Bronchial epithelial cell (primary cell): ENCODE data around the gene PACS1. TPM values are rescaled to one million over a fixed set of nuclear protein-coding genes. Genes with fewer than 3 reads are reported as not detected.

Experiments used
- DNase-seq: peaks from one replicate; pipeline ENCODE4 v3.0.0-alpha.2; 2010; ENCODE audit warnings: low read depth
- FAIRE-seq: peaks from 2 replicates; lab custom pipeline; 2011; peaks lifted over from hg19 to GRCh38; lab: Jason Lieb, UNC
- H3K27me3 ChIP-seq: 2 replicates; pipeline ENCODE4 v1.5.1; 2011; ENCODE audit warnings: low read length; ENCODE audit not compliant: control insufficient read depth, insufficient read depth
- H3K36me3 ChIP-seq: 2 replicates; pipeline ENCODE4 v1.5.1; 2011; ENCODE audit warnings: low read length; ENCODE audit not compliant: control insufficient read depth, insufficient read depth
- H3K4me3 ChIP-seq: 2 replicates; pipeline ENCODE4 v1.5.1; 2011; ENCODE audit warnings: mild to moderate bottlenecking, low read depth, low read length, control low read depth
- total RNA-seq: library from RNA; depleted of rRNA; stranded (reverse); fragments of >200 nt; gene quantifications from 2 replicates; pipeline ENCODE4 v1.2.1, GENCODE V29; 2014
- TF ChIP-seq, protein P1 (sequence below): IDR thresholded peaks from 2 replicates; pipeline ENCODE4 v1.5.1; 2011; ENCODE audit warnings: mild to moderate bottlenecking, moderate library complexity, low read length, control low read depth, inconsistent platforms; ENCODE audit not compliant: insufficient read depth, severe bottlenecking

The PACS1 gene
- total RNA-seq, 1 donor from 2014 or later: 6.8 TPM

DNA sequence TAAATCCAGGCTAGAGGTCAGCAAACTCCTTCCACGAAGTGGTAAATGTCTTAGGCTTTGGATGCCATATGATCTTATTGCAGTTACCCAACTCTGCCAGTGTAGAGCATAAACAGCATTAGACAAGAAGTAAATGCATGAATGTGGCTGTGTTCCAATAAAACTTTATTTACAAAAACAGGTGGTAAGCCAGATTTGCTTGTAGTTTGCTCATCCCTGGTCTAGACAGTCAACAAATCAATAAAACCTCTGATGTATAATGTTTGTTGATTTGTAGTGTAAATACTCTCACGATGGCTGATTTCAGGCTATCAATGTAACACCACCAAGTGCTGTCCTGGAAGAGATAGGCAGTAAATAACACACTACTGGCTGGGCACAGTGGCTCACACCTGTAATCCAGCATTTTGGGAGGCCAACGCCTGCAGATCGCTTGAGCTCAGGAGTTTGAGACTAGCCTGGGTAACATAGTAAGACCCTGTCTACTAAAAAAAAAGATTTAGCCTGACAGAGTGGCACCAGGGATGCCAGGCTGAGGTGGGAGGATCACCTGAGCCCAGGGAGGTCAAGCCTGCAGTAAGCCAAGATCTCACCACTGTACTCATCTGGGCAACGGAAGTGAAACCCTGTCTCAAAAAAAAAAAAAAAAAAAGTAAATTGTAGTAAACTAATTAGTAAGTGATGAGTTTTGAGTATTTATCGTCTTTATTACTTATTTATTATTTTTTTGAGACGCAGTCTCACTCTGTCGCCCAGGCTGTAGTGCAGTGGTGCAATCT is 36.9 kb upstream of the PACS1 start:
- H3K27me3 ChIP-seq: no peaks in the 10 kb centered on the region
- no peaks in the 10 kb centered on the region for H3K36me3 ChIP-seq
- DNase-seq: no peak
- H3K4me3 ChIP-seq: no peak overlapping the region
- no peak for FAIRE-seq
- TF ChIP-seq, protein P1, sequence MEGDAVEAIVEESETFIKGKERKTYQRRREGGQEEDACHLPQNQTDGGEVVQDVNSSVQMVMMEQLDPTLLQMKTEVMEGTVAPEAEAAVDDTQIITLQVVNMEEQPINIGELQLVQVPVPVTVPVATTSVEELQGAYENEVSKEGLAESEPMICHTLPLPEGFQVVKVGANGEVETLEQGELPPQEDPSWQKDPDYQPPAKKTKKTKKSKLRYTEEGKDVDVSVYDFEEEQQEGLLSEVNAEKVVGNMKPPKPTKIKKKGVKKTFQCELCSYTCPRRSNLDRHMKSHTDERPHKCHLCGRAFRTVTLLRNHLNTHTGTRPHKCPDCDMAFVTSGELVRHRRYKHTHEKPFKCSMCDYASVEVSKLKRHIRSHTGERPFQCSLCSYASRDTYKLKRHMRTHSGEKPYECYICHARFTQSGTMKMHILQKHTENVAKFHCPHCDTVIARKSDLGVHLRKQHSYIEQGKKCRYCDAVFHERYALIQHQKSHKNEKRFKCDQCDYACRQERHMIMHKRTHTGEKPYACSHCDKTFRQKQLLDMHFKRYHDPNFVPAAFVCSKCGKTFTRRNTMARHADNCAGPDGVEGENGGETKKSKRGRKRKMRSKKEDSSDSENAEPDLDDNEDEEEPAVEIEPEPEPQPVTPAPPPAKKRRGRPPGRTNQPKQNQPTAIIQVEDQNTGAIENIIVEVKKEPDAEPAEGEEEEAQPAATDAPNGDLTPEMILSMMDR: no peak

DNA sequence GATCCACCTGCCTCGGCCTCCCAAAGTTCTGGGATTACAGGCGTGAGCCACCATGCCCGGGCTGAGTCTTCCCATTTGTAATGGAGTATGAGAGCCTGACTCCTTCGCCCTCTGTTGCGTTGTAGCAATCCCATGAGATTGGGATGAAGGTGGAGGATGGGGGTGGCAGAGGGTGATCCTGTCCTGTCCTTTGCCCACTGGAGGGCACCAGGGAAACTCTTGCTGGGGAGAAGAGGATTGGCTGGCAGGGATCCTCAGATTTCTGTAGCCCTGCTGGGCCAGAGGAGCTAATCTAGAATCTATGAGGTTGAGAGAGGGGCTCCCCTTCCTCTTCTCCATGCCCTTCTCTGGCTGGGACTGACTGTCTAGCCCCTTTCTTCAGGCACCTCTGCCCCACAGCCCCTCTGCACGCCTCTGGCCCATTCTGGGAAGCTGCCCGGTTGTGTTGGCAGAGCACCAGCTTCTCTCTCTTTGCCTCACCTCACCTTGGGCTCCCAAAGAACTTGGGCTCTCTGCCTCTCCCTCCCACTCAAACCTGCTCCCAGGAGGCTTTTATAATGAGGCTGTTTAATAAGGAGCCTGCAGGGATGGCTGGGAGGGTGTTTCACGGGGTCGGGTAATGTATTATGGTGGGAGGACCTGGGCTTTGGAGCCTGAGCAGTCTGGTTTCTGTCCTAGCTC is 34.3 kb upstream of the PACS1 start:
- no peaks in the 10 kb centered on the region for H3K36me3 ChIP-seq
- no peaks in the 10 kb centered on the region for H3K27me3 ChIP-seq
- H3K4me3 ChIP-seq: no peak overlapping the region
- TF ChIP-seq, protein P1: no peak
- no peak for DNase-seq
- no peak for FAIRE-seq

DNA sequence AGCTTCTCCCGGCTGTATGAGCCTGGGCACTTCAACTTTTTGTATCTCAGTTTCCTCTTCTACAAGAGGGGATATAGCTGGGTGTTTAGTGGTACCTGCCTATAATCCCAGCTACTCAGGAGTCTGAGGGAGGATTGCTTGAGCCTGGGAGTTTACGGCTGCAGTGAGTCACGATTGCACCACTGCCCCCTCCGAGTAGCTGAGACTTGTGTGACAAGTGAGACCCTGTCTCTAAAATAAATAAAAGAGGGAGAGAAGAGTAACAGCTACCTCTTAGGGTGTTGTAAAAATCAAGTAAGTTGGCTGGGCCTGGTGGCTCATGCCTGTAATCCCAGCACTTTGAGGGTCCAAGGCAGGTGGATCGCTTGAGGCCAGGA is 33.8 kb upstream of the PACS1 start:
- Histone ChIP-seq H3K36me3 (no peaks in the 10 kb centered on the region), H3K27me3 (no peaks in the 10 kb centered on the region), H3K4me3 (no peak overlapping the region)
- FAIRE-seq (no peak), DNase-seq (no peak)
- TF ChIP-seq, protein P1: no peak

DNA sequence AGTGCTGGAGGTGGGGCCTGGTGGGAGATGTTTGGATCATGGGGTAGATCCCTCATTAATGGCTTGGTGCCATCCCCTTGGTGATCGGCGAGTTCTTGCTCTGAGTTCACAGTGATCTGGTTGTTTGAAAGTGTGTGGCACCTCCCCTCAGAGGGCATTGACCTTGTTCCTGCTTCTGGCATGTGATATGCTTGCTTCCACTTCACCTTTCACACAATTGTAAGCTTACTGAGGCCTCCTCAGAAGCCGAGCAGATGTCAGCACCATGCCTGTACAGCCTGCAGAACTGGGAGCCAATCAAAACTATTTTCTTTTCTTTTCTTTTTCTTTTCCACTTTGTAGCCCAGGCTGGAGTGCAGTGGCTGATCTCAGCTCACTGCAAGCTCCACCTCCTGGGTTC is 32.7 kb upstream of the PACS1 start:
- Histone ChIP-seq H3K27me3 (no peaks in the 10 kb centered on the region), H3K36me3 (no peaks in the 10 kb centered on the region), H3K4me3 (no peak overlapping the region)
- FAIRE-seq (no peak), DNase-seq (no peak)
- TF ChIP-seq, protein P1: no peak

DNA sequence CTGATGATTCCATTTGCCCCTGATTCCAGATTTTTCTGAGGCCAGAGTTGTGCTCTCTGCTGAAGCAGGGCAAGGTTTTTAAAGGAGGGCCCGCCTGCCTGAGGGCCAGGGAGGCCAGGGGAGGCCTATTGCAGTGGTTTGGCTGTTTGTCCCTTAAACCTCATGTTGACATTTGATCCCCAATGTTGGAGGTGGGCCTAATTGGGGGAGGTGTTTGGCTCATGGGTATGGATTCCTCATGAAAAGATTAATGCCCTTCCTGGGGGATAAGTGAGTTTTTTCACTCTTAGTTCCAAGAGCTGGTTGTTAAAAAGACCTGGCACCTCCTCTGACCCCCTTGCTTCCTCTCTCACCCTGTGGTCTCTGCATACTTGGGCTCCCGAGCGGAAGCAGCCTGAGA is 30.3 kb upstream of the PACS1 start:
- Histone ChIP-seq H3K27me3 (no peaks in the 10 kb centered on the region), H3K4me3 (no peak overlapping the region), H3K36me3 (no peaks in the 10 kb centered on the region)
- DNase-seq (no peak), FAIRE-seq (no peak)
- TF ChIP-seq, protein P1: no peak
